ENCODE results near the gene MYL6. TPM values are rescaled to one million over a fixed set of nuclear protein-coding genes. Genes with fewer than 3 reads are reported as not detected.

The MYL6 gene
- total and polyA plus RNA-seq, 7 donors: 216 to 711 (median 384) TPM

DNA sequence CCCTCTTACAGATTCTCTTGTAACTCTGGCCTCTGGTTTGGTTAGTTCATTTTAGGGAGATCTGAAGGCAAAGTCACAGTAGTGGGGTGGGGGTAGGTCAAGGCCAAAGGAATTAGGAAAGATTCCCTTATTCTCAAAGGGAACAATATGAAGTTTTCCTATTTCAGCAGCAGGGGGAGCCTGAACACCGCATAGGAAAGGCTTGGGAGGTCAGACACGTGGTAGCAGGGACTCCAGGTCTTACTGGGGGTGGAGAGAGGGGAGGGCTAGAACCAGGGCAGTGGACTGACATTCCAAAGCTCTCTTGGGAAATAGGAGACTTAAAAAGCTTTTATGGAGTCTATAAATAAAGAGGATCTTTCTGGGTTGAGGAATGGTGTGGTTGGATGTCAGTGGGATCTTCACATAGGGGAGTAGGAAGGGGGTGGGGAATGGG, 38.8 kb upstream of the MYL6 start:
- intact Hi-C loops (cut with DNase I): loop anchor here (1.0 to 5.0 kb wide), 2 partner anchors 103 to 105 kb away; partner anchors contain the start of genes NABP2 (in 2 of the 2) and RNF41 (in 1 of the 2)
- H3K27ac ChIP-seq: peak overlapping the region; percentile 95
- peaks cover 44% of the 10 kb centered on the region for H3K4me1 ChIP-seq
- H3K4me3 ChIP-seq: peak overlapping the region; percentile 81
- no peaks in the 10 kb centered on the region for H3K27me3 ChIP-seq (ENCODE audit: insufficient read depth in 3 of 3, low read length in 2 of 3)
- H3K9me3 ChIP-seq: no peaks in the 10 kb centered on the region
- 0 to 1% (median 0%) methylated on average over 2 of the region's 2 CpGs for WGBS, 3 donors
- DNase-seq (peak; percentile 75 to 87), ATAC-seq (peak; percentile 65 to 72 (median 70))
- TF ChIP-seq, protein P1, sequence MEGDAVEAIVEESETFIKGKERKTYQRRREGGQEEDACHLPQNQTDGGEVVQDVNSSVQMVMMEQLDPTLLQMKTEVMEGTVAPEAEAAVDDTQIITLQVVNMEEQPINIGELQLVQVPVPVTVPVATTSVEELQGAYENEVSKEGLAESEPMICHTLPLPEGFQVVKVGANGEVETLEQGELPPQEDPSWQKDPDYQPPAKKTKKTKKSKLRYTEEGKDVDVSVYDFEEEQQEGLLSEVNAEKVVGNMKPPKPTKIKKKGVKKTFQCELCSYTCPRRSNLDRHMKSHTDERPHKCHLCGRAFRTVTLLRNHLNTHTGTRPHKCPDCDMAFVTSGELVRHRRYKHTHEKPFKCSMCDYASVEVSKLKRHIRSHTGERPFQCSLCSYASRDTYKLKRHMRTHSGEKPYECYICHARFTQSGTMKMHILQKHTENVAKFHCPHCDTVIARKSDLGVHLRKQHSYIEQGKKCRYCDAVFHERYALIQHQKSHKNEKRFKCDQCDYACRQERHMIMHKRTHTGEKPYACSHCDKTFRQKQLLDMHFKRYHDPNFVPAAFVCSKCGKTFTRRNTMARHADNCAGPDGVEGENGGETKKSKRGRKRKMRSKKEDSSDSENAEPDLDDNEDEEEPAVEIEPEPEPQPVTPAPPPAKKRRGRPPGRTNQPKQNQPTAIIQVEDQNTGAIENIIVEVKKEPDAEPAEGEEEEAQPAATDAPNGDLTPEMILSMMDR (IDR thresholded peaks at IDR 0.05): peak; percentile 78
- H3K36me3 ChIP-seq (ENCODE audit: insufficient read depth in 1 of 2, low read depth in 1 of 2): peaks cover 3 to 29% of the 10 kb centered on the region in 2 donors

- TF ChIP-seq, protein P1 (IDR thresholded peaks at IDR 0.05): no peak
- Histone ChIP-seq H3K27ac (peak overlapping the region; percentile 95), H3K36me3 (ENCODE audit: insufficient read depth in 1 of 2, low read depth in 1 of 2) (peaks cover 3 to 29% of the 10 kb centered on the region in 2 donors), H3K4me3 (peak overlapping the region; percentile 81), H3K9me3 (no peaks in the 10 kb centered on the region), H3K4me1 (peaks cover 42% of the 10 kb centered on the region), H3K27me3 (ENCODE audit: insufficient read depth in 3 of 3, low read length in 2 of 3) (no peaks in the 10 kb centered on the region)
- WGBS, 3 donors: 71 to 76% (median 72%) methylated on average over 16 to 17 of the region's 17 CpGs
- intact Hi-C loops (cut with DNase I): loop anchor here (2.0 to 10.0 kb wide), 3 partner anchors 37 to 344 kb away; partner anchors contain the start of genes MYL6 (in 1 of the 2), SMARCC2 (in 1 of the 2) and SPRYD4 (in 1 of the 2)
- ATAC-seq (no peak), DNase-seq (peak in 1 of 2 donors; percentile 21)
These were observed 37.9 kb upstream of the MYL6 start for GRCh38 chr12:56120158-56120846.

DNA sequence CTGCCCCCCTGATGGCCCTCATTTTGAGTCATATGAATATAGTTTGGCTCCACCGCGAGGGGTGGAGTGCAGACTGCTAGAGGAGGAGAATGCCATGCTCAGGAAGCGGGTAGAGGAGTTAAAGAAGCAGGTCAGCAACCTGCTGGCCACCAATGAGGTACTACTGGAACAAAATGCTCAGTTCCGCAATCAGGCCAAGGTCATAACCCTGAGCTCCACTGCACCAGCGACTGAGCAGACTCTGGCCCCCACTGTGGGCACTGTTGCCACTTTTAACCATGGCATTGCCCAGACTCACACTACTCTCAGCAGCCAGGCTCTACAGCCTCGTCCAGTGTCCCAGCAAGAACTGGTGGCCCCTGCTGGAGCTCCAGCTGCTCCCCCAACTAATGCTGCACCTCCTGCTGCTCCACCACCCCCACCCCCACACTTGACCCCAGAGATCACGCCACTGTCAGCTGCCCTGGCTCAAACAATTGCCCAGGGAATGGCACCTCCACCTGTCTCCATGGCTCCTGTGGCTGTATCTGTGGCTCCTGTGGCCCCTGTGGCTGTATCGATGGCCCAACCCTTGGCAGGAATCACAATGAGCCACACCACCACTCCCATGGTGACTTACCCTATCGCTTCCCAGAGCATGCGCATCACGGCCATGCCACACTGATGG, 36.8 kb upstream of the MYL6 start:
- peaks cover 41% of the 10 kb centered on the region for H3K4me1 ChIP-seq
- H3K27ac ChIP-seq: peak overlapping the region; percentile 95
- TF ChIP-seq, protein P1 (IDR thresholded peaks at IDR 0.05): no peak
- no peak for ATAC-seq
- H3K36me3 ChIP-seq (ENCODE audit: insufficient read depth in 1 of 2, low read depth in 1 of 2): peaks cover 3 to 29% of the 10 kb centered on the region in 2 donors
- WGBS, 3 donors: 53 to 63% (median 56%) methylated on average over 11 of the region's 11 CpGs
- no peak for DNase-seq
- intact Hi-C loops (cut with DNase I): loop anchor here (2.0 to 10.0 kb wide), 3 partner anchors 36 to 343 kb away; partner anchors contain the start of genes MYL6 (in 1 of the 2), SMARCC2 (in 1 of the 2) and SPRYD4 (in 1 of the 2)
- H3K27me3 ChIP-seq (ENCODE audit: insufficient read depth in 3 of 3, low read length in 2 of 3): no peaks in the 10 kb centered on the region
- H3K9me3 ChIP-seq: no peaks in the 10 kb centered on the region
- H3K4me3 ChIP-seq: no peak overlapping the region

DNA sequence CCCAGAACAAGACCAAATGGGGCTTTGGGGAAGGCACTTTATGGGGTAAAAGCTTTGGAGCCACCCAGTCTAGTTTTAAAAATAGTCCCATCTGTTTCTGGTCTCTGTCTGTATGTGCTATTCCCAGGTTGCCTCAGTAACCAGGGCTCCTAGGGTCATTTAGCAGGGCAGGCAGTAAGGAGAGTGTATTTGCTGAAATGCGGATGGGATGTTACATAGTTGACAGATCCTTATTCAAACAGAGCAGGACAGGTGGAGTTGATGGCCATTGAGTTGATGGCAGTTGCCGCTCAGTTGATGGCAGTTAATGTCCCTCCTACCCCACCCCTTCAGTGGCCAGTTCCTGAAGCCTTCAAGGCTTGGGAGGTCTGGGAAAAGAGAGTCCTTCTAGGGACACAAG, 35.5 kb upstream of the MYL6 start:
- H3K36me3 ChIP-seq (ENCODE audit: insufficient read depth in 1 of 2, low read depth in 1 of 2): peaks cover 3 to 27% of the 10 kb centered on the region in 2 donors
- TF ChIP-seq, protein P1 (IDR thresholded peaks at IDR 0.05): no peak
- H3K4me3 ChIP-seq: no peak overlapping the region
- no peak for DNase-seq
- no peak for ATAC-seq
- peak overlapping the region; percentile 95 for H3K27ac ChIP-seq
- no peaks in the 10 kb centered on the region for H3K9me3 ChIP-seq
- H3K27me3 ChIP-seq (ENCODE audit: insufficient read depth in 3 of 3, low read length in 2 of 3): no peaks in the 10 kb centered on the region
- peaks cover 51% of the 10 kb centered on the region for H3K4me1 ChIP-seq
- WGBS, 3 donors: 12 to 48% (median 36%) methylated on average over 2 of the region's 2 CpGs
- intact Hi-C loops (cut with DNase I): loop anchor here (1.0 to 10.0 kb wide), 4 partner anchors 35 to 342 kb away; partner anchors contain the start of genes MYL6 (in 2 of the 2) and SPRYD4 (in 1 of the 2)

Measured in psoas muscle (tissue), 8 donors.